GF-D8 (cell line): ENCODE data around the gene TTBK1.

Source experiments
- DNase-seq: peaks from one replicate; lab custom pipeline; 2025; lab: John Stamatoyannopoulos, UW

Gene TTBK1

GRCh38 chr6:43273707-43274106 lies 30.4 kb downstream of the TTBK1 start:
- DNase-seq, result no peak

GRCh38 chr6:43274127-43274915 lies 31.0 kb downstream of the TTBK1 start:
- DNase-seq, result no peak

GRCh38 chr6:43274916-43275597 lies 31.8 kb downstream of the TTBK1 start:
- DNase-seq, result no peak

- DNase-seq, result no peak
These were observed 32.7 kb downstream of the TTBK1 start for GRCh38 chr6:43275801-43276576.

GRCh38 chr6:43276577-43277305 lies 33.5 kb downstream of the TTBK1 start:
- no peak for DNase-seq

- DNase-seq, result no peak
These were observed 34.0 kb downstream of the TTBK1 start for GRCh38 chr6:43277306-43277642.

- DNase-seq, result no peak
These were observed 34.6 kb downstream of the TTBK1 start for GRCh38 chr6:43277643-43278523.

- no peak for DNase-seq
These were observed 35.3 kb downstream of the TTBK1 start for GRCh38 chr6:43278524-43279078.

GRCh38 chr6:43280234-43280633 lies 37.0 kb downstream of the TTBK1 start:
- no peak for DNase-seq

- DNase-seq, result no peak
These were observed 38.8 kb downstream of the TTBK1 start for GRCh38 chr6:43282060-43282459.

- DNase-seq, result no peak
These were observed 39.6 kb downstream of the TTBK1 start for GRCh38 chr6:43282636-43283513.

- no peak for DNase-seq
These were observed 40.2 kb downstream of the TTBK1 start for GRCh38 chr6:43283514-43283901.

GRCh38 chr6:43283905-43284304 lies 40.6 kb downstream of the TTBK1 start:
- no peak for DNase-seq

GRCh38 chr6:43284991-43285781 lies 41.9 kb downstream of the TTBK1 start:
- no peak for DNase-seq

- no peak for DNase-seq
These were observed 42.6 kb downstream of the TTBK1 start for GRCh38 chr6:43285832-43286231.

GRCh38 chr6:43286456-43286979 lies 43.2 kb downstream of the TTBK1 start:
- no peak for DNase-seq

- DNase-seq, result no peak
These were observed 43.9 kb downstream of the TTBK1 start for GRCh38 chr6:43286980-43287716.
